ENCODE measurements around the gene GDF15. TPM values are rescaled to one million over a fixed set of nuclear protein-coding genes. Genes with fewer than 3 reads are reported as not detected.
A peak's percentile ranks its signal among the peaks of the same experiment; 100 is the strongest.
"Not testable (repeated sequence)": the region's sequence is repeated elsewhere in the genome, so short reads cannot be mapped to it uniquely, and the experiment has no call there.

Gene GDF15
- total and polyA plus RNA-seq, 9 donors = 0.33 to 1.8 (median 0.72) TPM

- not testable (repeated sequence) for H3K9me3 ChIP-seq (replicated peaks; ENCODE audit: control insufficient read depth, low read depth, low read length); DNase-seq; H3K4me3 ChIP-seq (ENCODE audit: low read length); H3K27me3 ChIP-seq (ENCODE audit: control insufficient read depth, insufficient read depth, low read length); H3K36me3 ChIP-seq (ENCODE audit: control insufficient read depth, insufficient read depth, low read length)
- 56% methylated on average over 4 of the region's 18 CpGs for WGBS (ENCODE audit: insufficient coverage)
- Histone ChIP-seq H3K4me1 (ENCODE audit: control insufficient read depth, insufficient read depth, low read length) (peaks cover 25% of the 10 kb centered on the region), H3K27ac (ENCODE audit: low read length) (peak overlapping the region; percentile 84)
Measured at GRCh38 chr19:18402455-18403248, 16.7 kb downstream of the GDF15 start.

GRCh38 chr19:18405754-18406153, 19.8 kb downstream of the GDF15 start:
- not testable (repeated sequence) for H3K27me3 ChIP-seq (ENCODE audit: control insufficient read depth, insufficient read depth, low read length); H3K36me3 ChIP-seq (ENCODE audit: control insufficient read depth, insufficient read depth, low read length); H3K9me3 ChIP-seq (replicated peaks; ENCODE audit: control insufficient read depth, low read depth, low read length); H3K27ac ChIP-seq (ENCODE audit: low read length); H3K4me3 ChIP-seq (ENCODE audit: low read length); DNase-seq
- peaks cover 29% of the 10 kb centered on the region for H3K4me1 ChIP-seq (ENCODE audit: control insufficient read depth, insufficient read depth, low read length)
- 92% methylated on average over 2 of the region's 11 CpGs for WGBS (ENCODE audit: insufficient coverage)

- 95% methylated on average over 4 of the region's 9 CpGs for whole genome bisulfite sequencing (ENCODE audit: insufficient coverage)
- Histone ChIP-seq H3K9me3 (replicated peaks; ENCODE audit: control insufficient read depth, low read depth, low read length) (no peaks in the 10 kb centered on the region), H3K4me3 (ENCODE audit: low read length) (no peak overlapping the region), H3K36me3 (ENCODE audit: control insufficient read depth, insufficient read depth, low read length) (no peaks in the 10 kb centered on the region), H3K27ac (ENCODE audit: low read length) (no peak overlapping the region), H3K4me1 (ENCODE audit: control insufficient read depth, insufficient read depth, low read length) (peaks cover 25% of the 10 kb centered on the region), H3K27me3 (ENCODE audit: control insufficient read depth, insufficient read depth, low read length) (no peaks in the 10 kb centered on the region)
- DNase-seq = no peak
Measured at GRCh38 chr19:18406749-18407148, 20.8 kb downstream of the GDF15 start.

- H3K36me3 ChIP-seq (ENCODE audit: control insufficient read depth, insufficient read depth, low read length) = no peaks in the 10 kb centered on the region
- H3K4me3 ChIP-seq (ENCODE audit: low read length) = no peak overlapping the region
- DNase-seq = no peak
- H3K27ac ChIP-seq (ENCODE audit: low read length) = no peak overlapping the region
- WGBS (ENCODE audit: insufficient coverage) = 28% methylated on average over 10 of the region's 10 CpGs
- no peaks in the 10 kb centered on the region for H3K27me3 ChIP-seq (ENCODE audit: control insufficient read depth, insufficient read depth, low read length)
- H3K9me3 ChIP-seq (replicated peaks; ENCODE audit: control insufficient read depth, low read depth, low read length) = no peaks in the 10 kb centered on the region
- H3K4me1 ChIP-seq (ENCODE audit: control insufficient read depth, insufficient read depth, low read length) = peaks cover 16% of the 10 kb centered on the region
Measured at GRCh38 chr19:18408053-18408476, 22.1 kb downstream of the GDF15 start.

GRCh38 chr19:18412610-18413239, 26.8 kb downstream of the GDF15 start:
- Histone ChIP-seq H3K4me1 (ENCODE audit: control insufficient read depth, insufficient read depth, low read length) (peaks cover 43% of the 10 kb centered on the region), H3K27me3 (ENCODE audit: control insufficient read depth, insufficient read depth, low read length) (peaks cover 2% of the 10 kb centered on the region), H3K36me3 (ENCODE audit: control insufficient read depth, insufficient read depth, low read length) (no peaks in the 10 kb centered on the region), H3K9me3 (replicated peaks; ENCODE audit: control insufficient read depth, low read depth, low read length) (no peaks in the 10 kb centered on the region), H3K4me3 (ENCODE audit: low read length) (no peak overlapping the region), H3K27ac (ENCODE audit: low read length) (no peak overlapping the region)
- DNase-seq = peak; percentile 29
- WGBS (ENCODE audit: insufficient coverage) = 79% methylated on average over 15 of the region's 16 CpGs

GRCh38 chr19:18414504-18415177, 28.7 kb downstream of the GDF15 start:
- peak; percentile 69 for DNase-seq
- H3K36me3 ChIP-seq (ENCODE audit: control insufficient read depth, insufficient read depth, low read length) = no peaks in the 10 kb centered on the region
- H3K27me3 ChIP-seq (ENCODE audit: control insufficient read depth, insufficient read depth, low read length) = peaks cover 2% of the 10 kb centered on the region
- peaks cover 54% of the 10 kb centered on the region for H3K4me1 ChIP-seq (ENCODE audit: control insufficient read depth, insufficient read depth, low read length)
- H3K27ac ChIP-seq (ENCODE audit: low read length) = peak overlapping the region; percentile 100
- peak overlapping the region; percentile 34 for H3K4me3 ChIP-seq (ENCODE audit: low read length)
- H3K9me3 ChIP-seq (replicated peaks; ENCODE audit: control insufficient read depth, low read depth, low read length) = no peaks in the 10 kb centered on the region
- 11% methylated on average over 8 of the region's 11 CpGs for WGBS (ENCODE audit: insufficient coverage)

GRCh38 chr19:18415178-18415867, 29.4 kb downstream of the GDF15 start:
- Histone ChIP-seq H3K27me3 (ENCODE audit: control insufficient read depth, insufficient read depth, low read length) (peaks cover 2% of the 10 kb centered on the region), H3K4me3 (ENCODE audit: low read length) (peak overlapping the region; percentile 34), H3K4me1 (ENCODE audit: control insufficient read depth, insufficient read depth, low read length) (peaks cover 58% of the 10 kb centered on the region), H3K27ac (ENCODE audit: low read length) (peak overlapping the region; percentile 100), H3K36me3 (ENCODE audit: control insufficient read depth, insufficient read depth, low read length) (no peaks in the 10 kb centered on the region), H3K9me3 (replicated peaks; ENCODE audit: control insufficient read depth, low read depth, low read length) (no peaks in the 10 kb centered on the region)
- 2% methylated on average over 15 of the region's 25 CpGs for WGBS (ENCODE audit: insufficient coverage)
- DNase-seq = peak; percentile 95

- Histone ChIP-seq H3K27me3 (ENCODE audit: control insufficient read depth, insufficient read depth, low read length) (peaks cover 2% of the 10 kb centered on the region), H3K9me3 (replicated peaks; ENCODE audit: control insufficient read depth, low read depth, low read length) (no peaks in the 10 kb centered on the region), H3K4me1 (ENCODE audit: control insufficient read depth, insufficient read depth, low read length) (peaks cover 70% of the 10 kb centered on the region), H3K36me3 (ENCODE audit: control insufficient read depth, insufficient read depth, low read length) (no peaks in the 10 kb centered on the region), H3K4me3 (ENCODE audit: low read length) (peak overlapping the region; percentile 29), H3K27ac (ENCODE audit: low read length) (peak overlapping the region; percentile 100)
- WGBS (ENCODE audit: insufficient coverage) = 0% methylated on average over 42 of the region's 44 CpGs
- peak; percentile 98 for DNase-seq
Measured at GRCh38 chr19:18416778-18417249, 30.9 kb downstream of the GDF15 start.

- Histone ChIP-seq H3K4me3 (ENCODE audit: low read length) (peak overlapping the region; percentile 29), H3K36me3 (ENCODE audit: control insufficient read depth, insufficient read depth, low read length) (peaks cover 1% of the 10 kb centered on the region), H3K4me1 (ENCODE audit: control insufficient read depth, insufficient read depth, low read length) (peaks cover 75% of the 10 kb centered on the region), H3K27me3 (ENCODE audit: control insufficient read depth, insufficient read depth, low read length) (peaks cover 2% of the 10 kb centered on the region), H3K9me3 (replicated peaks; ENCODE audit: control insufficient read depth, low read depth, low read length) (no peaks in the 10 kb centered on the region), H3K27ac (ENCODE audit: low read length) (peak overlapping the region; percentile 100)
- DNase-seq = peak; percentile 97
- WGBS (ENCODE audit: insufficient coverage) = 0% methylated on average over 26 of the region's 53 CpGs
Measured at GRCh38 chr19:18417250-18418028, 31.5 kb downstream of the GDF15 start.

Measured in muscle of leg (tissue), 11 donors.